ENCODE data around the gene PLA2G4A. TPM values are rescaled to one million over a fixed set of nuclear protein-coding genes. Genes with fewer than 3 reads are reported as not detected.

PLA2G4A gene
- total RNA-seq: 10 to 100 TPM in 1 of 4 donors, 1 to 10 TPM in 3; 7.9 to 13.4 (median 9.5) TPM

- no peak for TF ChIP-seq CTCF (IDR thresholded peaks at IDR 0.05; ENCODE audit: low read depth)
Measured at GRCh38 chr1:186828611-186829454, at the start of gene PLA2G4A. PLA2G4A (plus strand) TSS chr1:186828949; CDS start chr1:186854355, 25,406 bp downstream.

GRCh38 chr1:186780076-186780475 lies 48.7 kb upstream of the PLA2G4A start:
- no peak for TF ChIP-seq CTCF (IDR thresholded peaks at IDR 0.05; ENCODE audit: low read depth)

GRCh38 chr1:186781730-186782129 lies 47.0 kb upstream of the PLA2G4A start:
- TF ChIP-seq CTCF (IDR thresholded peaks at IDR 0.05; ENCODE audit: low read depth): no peak

- no peak for TF ChIP-seq CTCF (IDR thresholded peaks at IDR 0.05; ENCODE audit: low read depth)
Measured at GRCh38 chr1:186782791-186783190, 46.0 kb upstream of the PLA2G4A start.

- TF ChIP-seq CTCF (IDR thresholded peaks at IDR 0.05; ENCODE audit: low read depth): no peak
Measured at GRCh38 chr1:186783193-186783592, 45.6 kb upstream of the PLA2G4A start.

- no peak for TF ChIP-seq CTCF (IDR thresholded peaks at IDR 0.05; ENCODE audit: low read depth)
Measured at GRCh38 chr1:186785503-186785902, 43.2 kb upstream of the PLA2G4A start.

GRCh38 chr1:186790101-186790500 lies 38.6 kb upstream of the PLA2G4A start:
- TF ChIP-seq CTCF (IDR thresholded peaks at IDR 0.05; ENCODE audit: low read depth): no peak
